GM10266 (cell line): ENCODE results near the gene GNB4.

Experiments
- DNase-seq: peaks from one replicate; pipeline ENCODE4 v3.0.0; 2012; ENCODE audit errors: extremely low spot score
- TF ChIP-seq, protein P1 (sequence below): IDR thresholded peaks from 2 replicates; pipeline ENCODE4 v1.5.1; 2012; ENCODE audit warnings: mild to moderate bottlenecking, low read depth; ENCODE audit not compliant: control insufficient read depth, insufficient read depth; ENCODE audit errors: missing control alignments

Gene GNB4

DNA sequence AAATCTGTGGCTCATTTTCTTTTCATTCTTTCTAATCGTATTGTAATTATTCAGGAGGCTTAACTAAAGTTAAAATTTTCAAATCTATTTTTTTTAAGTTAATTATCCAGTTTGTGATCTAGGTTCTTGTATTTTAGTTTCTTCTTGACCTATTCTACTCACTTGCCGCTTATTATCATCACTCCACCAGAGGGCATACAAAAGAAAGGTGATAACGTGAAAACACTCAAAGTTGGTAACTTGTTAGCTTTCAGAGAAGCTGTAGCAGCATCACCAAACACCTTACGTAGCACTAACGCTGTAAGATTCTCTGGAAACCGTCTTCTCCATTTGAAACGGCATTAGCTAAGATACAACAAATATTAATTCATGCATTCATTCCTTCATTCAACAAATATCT is 4.8 kb downstream of the GNB4 start:
- TF ChIP-seq, protein P1, sequence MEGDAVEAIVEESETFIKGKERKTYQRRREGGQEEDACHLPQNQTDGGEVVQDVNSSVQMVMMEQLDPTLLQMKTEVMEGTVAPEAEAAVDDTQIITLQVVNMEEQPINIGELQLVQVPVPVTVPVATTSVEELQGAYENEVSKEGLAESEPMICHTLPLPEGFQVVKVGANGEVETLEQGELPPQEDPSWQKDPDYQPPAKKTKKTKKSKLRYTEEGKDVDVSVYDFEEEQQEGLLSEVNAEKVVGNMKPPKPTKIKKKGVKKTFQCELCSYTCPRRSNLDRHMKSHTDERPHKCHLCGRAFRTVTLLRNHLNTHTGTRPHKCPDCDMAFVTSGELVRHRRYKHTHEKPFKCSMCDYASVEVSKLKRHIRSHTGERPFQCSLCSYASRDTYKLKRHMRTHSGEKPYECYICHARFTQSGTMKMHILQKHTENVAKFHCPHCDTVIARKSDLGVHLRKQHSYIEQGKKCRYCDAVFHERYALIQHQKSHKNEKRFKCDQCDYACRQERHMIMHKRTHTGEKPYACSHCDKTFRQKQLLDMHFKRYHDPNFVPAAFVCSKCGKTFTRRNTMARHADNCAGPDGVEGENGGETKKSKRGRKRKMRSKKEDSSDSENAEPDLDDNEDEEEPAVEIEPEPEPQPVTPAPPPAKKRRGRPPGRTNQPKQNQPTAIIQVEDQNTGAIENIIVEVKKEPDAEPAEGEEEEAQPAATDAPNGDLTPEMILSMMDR: peak; percentile 35
- DNase-seq: no peak

DNA sequence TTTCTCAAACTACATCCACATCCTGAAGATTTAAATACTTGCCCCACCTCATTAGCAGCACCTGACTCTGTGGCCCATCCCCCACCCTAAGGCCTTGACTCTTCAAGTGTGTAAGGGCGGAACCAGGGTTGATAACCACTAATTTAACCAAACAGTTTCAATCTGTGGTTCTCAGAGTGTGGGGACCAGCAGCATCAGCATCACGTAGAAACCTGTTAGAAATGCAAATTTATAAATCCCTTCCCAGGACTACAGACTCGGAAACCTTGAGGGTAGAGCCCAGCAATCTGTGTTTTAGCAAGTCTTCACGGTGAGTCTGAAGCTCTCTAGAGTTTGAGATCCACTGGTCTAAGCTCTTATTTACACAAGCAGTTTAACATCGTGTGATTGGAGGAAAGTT is 12.4 kb downstream of the GNB4 start:
- no peak for DNase-seq
- TF ChIP-seq, protein P1: no peak

DNA sequence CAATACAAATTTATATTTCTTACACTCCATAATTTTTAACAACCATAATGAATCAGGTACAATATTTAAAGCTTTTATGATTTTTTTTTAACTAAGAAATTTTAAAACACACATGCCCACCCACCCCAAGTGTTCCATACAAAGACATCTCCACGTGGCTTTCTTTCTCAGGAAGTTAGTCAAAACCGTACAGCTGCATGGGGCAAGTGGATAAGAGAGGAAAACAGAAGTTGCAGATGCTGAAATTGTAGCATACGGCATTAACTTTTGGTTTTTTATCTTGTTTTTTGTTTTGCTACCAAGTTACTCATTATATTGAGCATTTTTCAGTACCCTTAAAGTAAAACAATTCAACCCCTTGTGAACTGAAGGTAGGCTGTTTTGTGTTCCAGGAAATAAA is 14.8 kb downstream of the GNB4 start:
- no peak for DNase-seq
- TF ChIP-seq, protein P1: no peak

DNA sequence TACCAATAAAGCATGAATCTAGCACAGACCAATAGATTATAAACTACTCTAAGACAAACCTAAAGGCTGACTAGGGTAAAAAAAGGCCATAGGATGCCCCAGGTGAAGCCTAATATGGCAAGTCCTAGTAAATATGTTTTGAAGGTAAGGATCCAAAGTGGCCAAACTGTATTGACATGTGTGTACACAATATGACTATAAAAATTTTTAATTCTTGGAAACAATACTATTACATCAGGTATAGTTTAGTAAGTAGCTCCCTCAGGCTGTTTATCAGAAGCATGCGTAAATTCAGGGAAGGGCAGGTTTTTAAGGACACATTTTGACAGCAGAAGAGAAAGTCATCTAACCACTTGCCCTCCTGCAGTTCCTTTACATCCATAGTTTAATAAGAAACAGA is 18.8 kb downstream of the GNB4 start:
- DNase-seq: no peak

DNA sequence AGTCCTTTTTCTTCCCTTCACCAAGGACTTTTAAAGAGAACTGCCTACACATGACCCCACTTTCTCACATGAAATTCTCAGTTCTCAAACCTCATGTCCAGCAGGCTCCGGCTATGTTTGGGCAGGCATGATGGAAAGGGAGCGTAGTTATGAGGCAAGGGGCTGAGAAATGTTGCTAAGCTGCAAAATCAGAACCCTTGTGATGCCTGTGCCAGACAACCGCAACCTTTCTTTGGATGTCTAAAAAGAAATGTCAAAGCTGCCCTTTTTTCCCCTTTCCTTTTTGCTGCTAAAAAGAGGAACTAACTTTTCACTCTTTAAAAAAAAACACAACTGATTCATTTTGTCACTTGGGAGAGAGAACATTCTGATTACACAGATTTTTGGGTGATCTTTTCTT is 19.2 kb downstream of the GNB4 start:
- TF ChIP-seq, protein P1: no peak
- no peak for DNase-seq

More for the DNA sequence above, 18.8 kb downstream of the GNB4 start:
- TF ChIP-seq, protein P1: no peak

DNA sequence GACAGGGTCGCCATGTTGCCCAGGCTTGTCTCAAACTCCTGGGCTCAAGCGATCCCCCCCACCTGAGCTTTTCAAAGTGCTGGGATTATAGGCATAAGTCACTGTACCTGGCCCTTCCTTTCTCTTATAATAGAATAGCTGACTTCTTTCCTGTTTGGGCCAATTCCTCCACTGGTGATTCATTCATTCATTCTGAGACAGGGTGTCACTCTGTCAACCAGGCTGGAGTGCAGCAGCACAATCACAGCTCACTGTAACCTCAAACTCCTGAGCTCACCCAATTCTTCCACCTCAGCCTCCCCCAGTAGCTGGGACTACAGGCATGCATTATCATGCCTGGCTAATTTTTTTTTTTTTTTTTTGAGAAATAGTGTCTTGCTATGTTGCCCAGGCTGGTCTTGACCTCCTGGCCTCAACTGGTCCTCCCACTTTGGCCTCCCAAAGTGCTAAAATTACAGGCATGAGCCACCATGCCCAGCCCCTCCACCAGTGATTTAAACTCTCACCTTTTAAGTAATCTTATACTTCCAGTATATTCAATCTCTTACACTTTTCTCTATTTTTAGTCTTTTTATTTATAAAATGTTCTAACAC is 20.9 kb downstream of the GNB4 start:
- no peak for DNase-seq
- TF ChIP-seq, protein P1: no peak

DNA sequence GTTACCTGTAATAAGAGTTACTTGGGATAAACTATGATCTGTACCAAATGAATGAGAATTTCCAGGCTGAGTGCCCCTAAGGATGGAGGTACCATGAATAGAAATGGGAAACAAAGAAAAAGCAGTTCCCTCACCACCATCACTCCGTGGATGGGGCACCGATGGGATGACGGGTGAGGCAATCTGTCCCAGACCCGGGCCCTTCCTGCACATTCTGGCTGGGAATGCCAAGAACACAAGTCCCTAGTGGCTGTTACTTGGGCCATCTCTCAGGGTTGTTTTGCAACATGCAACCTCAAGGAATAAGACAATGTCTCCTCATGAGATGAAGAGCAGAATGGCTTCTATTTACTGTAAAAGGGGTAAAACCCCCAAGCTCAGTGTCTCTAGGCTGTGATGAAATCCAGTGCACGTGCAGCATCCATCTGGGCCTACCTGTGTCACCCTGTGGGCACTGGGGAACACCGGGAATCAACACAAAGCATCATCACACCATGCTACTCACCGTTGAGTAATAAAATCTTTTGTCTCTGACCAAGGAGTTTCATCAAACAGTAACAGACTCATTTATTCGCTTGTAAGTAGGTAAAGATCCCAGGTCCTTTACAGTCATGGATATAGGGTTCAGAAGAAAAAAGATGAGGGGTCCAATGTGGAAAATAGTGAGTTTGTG is 22.3 kb downstream of the GNB4 start:
- DNase-seq: no peak
- TF ChIP-seq, protein P1: no peak
